HepG2 (cell line): ENCODE data around the gene PLLP. TPM values are rescaled to one million over a fixed set of nuclear protein-coding genes. Genes with fewer than 3 reads are reported as not detected.

Source experiments
- AGO2 ChIP-seq: fragments of 200-400 bp; formaldehyde crosslinking; optimal IDR thresholded peaks from 2 replicates; pipeline ENCODE3; 2017; ENCODE audit warnings: mild to moderate bottlenecking, low read depth, low read length, moderate library complexity
- CENPX ChIP-seq: sonication (generic); formaldehyde crosslinking; IDR thresholded peaks from 2 replicates; pipeline ENCODE4 v1.9.0; 2021; ENCODE audit warnings: mild to moderate bottlenecking, missing genetic modification reagents, moderate library complexity
- HOXA5 ChIP-seq: sonication (generic); formaldehyde crosslinking; IDR thresholded peaks from 2 replicates; pipeline ENCODE4 v1.4.0; 2020; ENCODE audit warnings: missing genetic modification reagents
- IKZF4 ChIP-seq: sonication (generic); formaldehyde crosslinking; IDR thresholded peaks from 2 replicates; pipeline ENCODE4 v1.5.1; 2020; ENCODE audit warnings: borderline replicate concordance, mild to moderate bottlenecking, low read depth, missing genetic modification reagents; ENCODE audit errors: not compliant biosample characterization
- MAFF ChIP-seq: IDR thresholded peaks from 2 replicates; pipeline ENCODE4 v1.6.1; 2011; ENCODE audit warnings: low read depth, low read length, improper control_type of control experiment
- TAF1 ChIP-seq: sonication (generic); formaldehyde crosslinking; IDR thresholded peaks from 2 replicates; pipeline ENCODE4 v1.4.0; 2020; ENCODE audit warnings: missing genetic modification reagents
- THYN1 ChIP-seq: sonication (generic); formaldehyde crosslinking; IDR thresholded peaks from 2 replicates; pipeline ENCODE4 v1.8.1; 2023; ENCODE audit warnings: low read depth, mild to moderate bottlenecking, moderate library complexity, missing genetic modification reagents, borderline replicate concordance
- XRCC5 ChIP-seq: fragments of 200-400 bp; formaldehyde crosslinking; optimal IDR thresholded peaks from 2 replicates; pipeline ENCODE3; 2017; ENCODE audit warnings: mild to moderate bottlenecking, low read length
- ZBTB25 ChIP-seq: IDR thresholded peaks from 2 replicates; pipeline ENCODE4 v1.6.1; 2018; ENCODE audit warnings: missing genetic modification reagents
- ZBTB38 ChIP-seq: sonication (generic); formaldehyde crosslinking; IDR thresholded peaks from 2 replicates; pipeline ENCODE4 v1.5.1; 2020; ENCODE audit warnings: mild to moderate bottlenecking, missing genetic modification reagents
- ZC3H4 ChIP-seq: sonication (generic); formaldehyde crosslinking; IDR thresholded peaks from 2 replicates; pipeline ENCODE4 v1.4.0; 2020; ENCODE audit warnings: missing genetic modification reagents, borderline replicate concordance
- ZKSCAN1 ChIP-seq: fragments of 150-350 bp; IDR thresholded peaks from 2 replicates; pipeline ENCODE4 v1.6.1; 2014; ENCODE audit warnings: low read length
- ZMYM4 ChIP-seq: sonication (generic); formaldehyde crosslinking; IDR thresholded peaks from 2 replicates; pipeline ENCODE4 v1.8.1; 2023; ENCODE audit warnings: mild to moderate bottlenecking, missing genetic modification reagents
- ZNF143 ChIP-seq: sonication (generic); formaldehyde crosslinking; IDR thresholded peaks from 2 replicates; pipeline ENCODE4 v1.4.0; 2020; ENCODE audit warnings: missing genetic modification reagents
- ZNF367 ChIP-seq: sonication (generic); formaldehyde crosslinking; IDR thresholded peaks from 2 replicates; pipeline ENCODE4 v1.4.0; 2020; ENCODE audit warnings: missing genetic modification reagents, borderline replicate concordance
- ZNF619 ChIP-seq: sonication (generic); formaldehyde crosslinking; IDR thresholded peaks from 2 replicates; pipeline ENCODE4 v1.4.0; 2020; ENCODE audit warnings: mild to moderate bottlenecking, missing genetic modification reagents
- ZNF644 ChIP-seq: IDR thresholded peaks from 2 replicates; pipeline ENCODE4 v1.6.1; 2016; ENCODE audit warnings: low read depth
- ZNF749 ChIP-seq: sonication (generic); formaldehyde crosslinking; IDR thresholded peaks from 2 replicates; pipeline ENCODE4 v1.8.0; 2022; ENCODE audit warnings: mild to moderate bottlenecking, missing genetic modification reagents, moderate library complexity, borderline replicate concordance
- ZSCAN20 ChIP-seq: sonication (generic); formaldehyde crosslinking; IDR thresholded peaks from 2 replicates; pipeline ENCODE4 v1.4.0; 2020; ENCODE audit warnings: missing genetic modification reagents, mild to moderate bottlenecking, borderline replicate concordance
- ZSCAN31 ChIP-seq: sonication (generic); formaldehyde crosslinking; IDR thresholded peaks from 2 replicates; pipeline ENCODE4 v1.5.0; 2020; ENCODE audit warnings: low read depth, mild to moderate bottlenecking, missing genetic modification reagents
- polyA plus RNA-seq, 8 experiments: library from polyadenylated mRNA; depleted of rRNA in 3 of 8; stranded (reverse) in 7 of 8; unstranded in 1 of 8; fragments of >200 nt; fragmentation: Illumina TruSeq in 4 of 8; extraction: Trizol in 4 of 8; gene quantifications; 2 replicates each; pipeline versions ENCODE4 v1.2.1 to v1.2.3, GENCODE V29; 2011 to 2016; ENCODE audit warnings: low read depth in 4 of 8, missing spikeins in 1 of 8, mixed read lengths in 1 of 8; ENCODE audit not compliant: insufficient read depth in 1 of 8
- total RNA-seq, 5 experiments: library from RNA; depleted of rRNA; stranded (reverse); fragments of >200 nt; fragmentation: Illumina TruSeq; extraction: Trizol; gene quantifications; 2 replicates each; pipeline ENCODE4 v1.2.3, GENCODE V29; 2016; ENCODE audit warnings: low read depth in 1 of 5
- TF ChIP-seq, protein P1 (sequence below): sonication (generic); formaldehyde crosslinking; IDR thresholded peaks from 2 replicates; pipeline ENCODE4 v1.4.0; 2020; ENCODE audit warnings: missing genetic modification reagents, mild to moderate bottlenecking, borderline replicate concordance
- TF ChIP-seq, protein P2 (sequence below): sonication (generic); formaldehyde crosslinking; IDR thresholded peaks from 2 replicates; pipeline ENCODE4 v1.5.0; 2020; ENCODE audit warnings: missing genetic modification reagents

PLLP gene
- total and polyA plus RNA-seq, 2 of the 13 experiments (the other 11 are each of a cell fraction or from before 2014, with no cell fraction given), result 60.6 to 127 TPM

- peak; percentile 66 for TF ChIP-seq ZNF644 (CRISPR knock-in tag)
- TF ChIP-seq ZBTB38 (CRISPR knock-in tag), result peak; percentile 81
- TF ChIP-seq, protein P1, sequence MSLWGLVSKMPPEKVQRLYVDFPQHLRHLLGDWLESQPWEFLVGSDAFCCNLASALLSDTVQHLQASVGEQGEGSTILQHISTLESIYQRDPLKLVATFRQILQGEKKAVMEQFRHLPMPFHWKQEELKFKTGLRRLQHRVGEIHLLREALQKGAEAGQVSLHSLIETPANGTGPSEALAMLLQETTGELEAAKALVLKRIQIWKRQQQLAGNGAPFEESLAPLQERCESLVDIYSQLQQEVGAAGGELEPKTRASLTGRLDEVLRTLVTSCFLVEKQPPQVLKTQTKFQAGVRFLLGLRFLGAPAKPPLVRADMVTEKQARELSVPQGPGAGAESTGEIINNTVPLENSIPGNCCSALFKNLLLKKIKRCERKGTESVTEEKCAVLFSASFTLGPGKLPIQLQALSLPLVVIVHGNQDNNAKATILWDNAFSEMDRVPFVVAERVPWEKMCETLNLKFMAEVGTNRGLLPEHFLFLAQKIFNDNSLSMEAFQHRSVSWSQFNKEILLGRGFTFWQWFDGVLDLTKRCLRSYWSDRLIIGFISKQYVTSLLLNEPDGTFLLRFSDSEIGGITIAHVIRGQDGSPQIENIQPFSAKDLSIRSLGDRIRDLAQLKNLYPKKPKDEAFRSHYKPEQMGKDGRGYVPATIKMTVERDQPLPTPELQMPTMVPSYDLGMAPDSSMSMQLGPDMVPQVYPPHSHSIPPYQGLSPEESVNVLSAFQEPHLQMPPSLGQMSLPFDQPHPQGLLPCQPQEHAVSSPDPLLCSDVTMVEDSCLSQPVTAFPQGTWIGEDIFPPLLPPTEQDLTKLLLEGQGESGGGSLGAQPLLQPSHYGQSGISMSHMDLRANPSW (CRISPR knock-in tag), result peak; percentile 98
- TF ChIP-seq MAFF, result no peak
- TF ChIP-seq ZKSCAN1, result peak; percentile 60
- no peak for TF ChIP-seq AGO2
- peak; percentile 53; the same call in 1 of the 2 replicates for TF ChIP-seq TAF1
- peak; percentile 47 for TF ChIP-seq IKZF4
- no peak for TF ChIP-seq ZNF367 (CRISPR knock-in tag)
- TF ChIP-seq ZSCAN20, result no peak
- peak; percentile 82 for TF ChIP-seq XRCC5
- TF ChIP-seq CENPX (CRISPR knock-in tag), result no peak
- TF ChIP-seq ZBTB25 (CRISPR knock-in tag), result peak; percentile 93
- peak; percentile 50; the same call in 1 of the 2 replicates for TF ChIP-seq ZSCAN31
- TF ChIP-seq ZNF619, result no peak; the same call in 1 of the 2 replicates
- TF ChIP-seq HOXA5, result no peak
- TF ChIP-seq ZC3H4 (CRISPR knock-in tag), result no peak
- peak; percentile 73; the same call in 1 of the 2 replicates for TF ChIP-seq ZNF749 (CRISPR knock-in tag)
- 0 out of 2 replicates have a peak, but pooled peaks have one; percentile 49 for TF ChIP-seq ZNF143 (CRISPR knock-in tag)
- TF ChIP-seq THYN1 (CRISPR knock-in tag), result no peak
- TF ChIP-seq ZMYM4 (CRISPR knock-in tag), result peak; percentile 89
- TF ChIP-seq, protein P2, sequence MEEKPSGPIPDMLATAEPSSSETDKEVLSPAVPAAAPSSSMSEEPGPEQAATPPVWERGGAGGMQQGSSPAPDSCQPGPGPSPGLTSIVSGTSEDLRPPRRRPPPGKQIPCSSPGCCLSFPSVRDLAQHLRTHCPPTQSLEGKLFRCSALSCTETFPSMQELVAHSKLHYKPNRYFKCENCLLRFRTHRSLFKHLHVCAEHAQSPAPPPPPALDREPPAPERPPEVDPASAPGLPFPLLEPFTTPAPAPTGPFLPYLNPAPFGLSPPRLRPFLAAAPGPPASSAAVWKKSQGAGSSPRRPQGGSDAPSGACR, result peak; percentile 89; the same call in 1 of the 2 replicates
Measured at GRCh38 chr16:57279780-57280638, 4.5 kb downstream of the PLLP start (continued).
